ENCODE measurements around the gene ZNRD2. TPM values are rescaled to one million over a fixed set of nuclear protein-coding genes. Genes with fewer than 3 reads are reported as not detected.

The ZNRD2 gene
- total and polyA plus RNA-seq, 2 of the 8 experiments (the other 6 are each of a cell fraction or from before 2014, with no cell fraction given), result 53.4 to 125 TPM

DNA sequence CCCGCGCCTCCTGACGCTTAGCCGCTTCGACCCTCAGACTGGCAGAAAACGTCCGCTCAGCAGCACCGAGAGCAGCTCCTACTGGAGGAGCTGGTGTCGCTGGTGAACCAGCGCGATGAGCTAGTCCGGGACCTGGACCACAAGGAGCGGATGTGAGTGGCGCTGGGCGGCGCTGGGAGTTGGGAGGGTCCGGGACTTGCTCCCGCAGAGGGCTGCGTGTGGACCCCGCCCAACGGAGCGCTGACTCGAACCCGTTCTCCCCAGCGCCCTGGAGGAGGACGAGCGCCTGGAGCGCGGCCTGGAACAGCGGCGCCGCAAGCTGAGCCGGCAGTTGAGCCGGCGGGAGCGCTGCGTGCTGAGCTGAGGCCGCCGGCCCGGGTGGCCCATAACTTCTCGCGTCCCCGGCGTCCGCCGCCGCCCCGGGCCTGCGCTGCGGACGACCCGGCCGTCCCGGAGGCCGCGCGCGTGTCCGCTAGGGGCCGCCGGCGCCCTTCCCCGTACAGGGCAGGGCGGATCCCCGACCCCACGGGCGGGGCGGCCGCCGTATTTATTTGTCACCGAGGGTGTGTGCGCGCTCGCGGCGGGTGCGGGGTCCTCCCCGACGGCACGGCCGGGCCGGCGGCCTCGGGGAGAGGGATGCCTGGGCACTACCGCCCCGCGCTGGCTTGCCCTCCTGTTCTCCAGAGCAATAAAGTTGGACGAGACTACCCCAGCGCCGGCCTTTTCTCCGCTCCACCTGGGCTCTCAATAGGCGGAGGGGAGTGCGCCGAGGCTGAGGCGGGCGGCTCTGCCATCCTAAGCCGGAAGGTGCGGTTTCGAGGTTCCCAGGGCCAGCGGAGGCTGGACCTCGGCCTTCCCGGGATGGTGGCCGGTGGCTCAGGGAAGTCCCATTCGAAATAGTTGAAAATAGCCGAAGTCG lies 21.9 kb downstream of the ZNRD2 start:
- WGBS, 2 experiments (ENCODE audit: extremely low coverage in 1 of 2, insufficient coverage in 1 of 2, insufficient read length in 1 of 2, insufficient replicate concordance in 2 of 2, low coverage in 1 of 2, low lambda C conversion rate in 2 of 2, missing lambda C conversion rate in 1 of 2), result 6% methylated on average over 61 of the region's 106 CpGs; no CpG with 5 or more reads in 1 of the 2 experiments
- POLR2A ChIA-PET (ENCODE audit: partially characterized antibody), result interaction anchor here (0.8 to 6.8 kb wide), 16 partner anchors 9 to 90 kb away, joined by 3 to 41 read pairs (median 6); partner anchors contain the start of genes EHBP1L1, FAM89B, MAP3K11 and PCNX3
- TF ChIP-seq EGR1 (IDR thresholded peaks at IDR 0.05; ENCODE audit: borderline replicate concordance, low read depth, low read length) (no peak), CHD1 (IDR thresholded peaks at IDR 0.05; ENCODE audit: low read depth, low read length) (no peak), SIN3A (conservative IDR thresholded peaks at IDR 0.05 in 1 of 2, IDR thresholded peaks at IDR 0.05 in 1 of 2; ENCODE audit: low read depth in 1 of 2, low read length in 2 of 2) (peak in 1 of 2 experiments; percentile 15; a peak in 1 of 4 replicates), CBX5 (IDR thresholded peaks at IDR 0.05; ENCODE audit: low read depth, low read length) (no peak), RXRA (IDR thresholded peaks at IDR 0.05; ENCODE audit: insufficient read depth, low read depth, low read length) (no peak), RBBP5 (IDR thresholded peaks at IDR 0.05; ENCODE audit: borderline replicate concordance, low read depth, low read length) (0 out of 2 replicates have a peak, but pooled peaks have one; percentile 30)
- TF ChIP-seq, protein P1, sequence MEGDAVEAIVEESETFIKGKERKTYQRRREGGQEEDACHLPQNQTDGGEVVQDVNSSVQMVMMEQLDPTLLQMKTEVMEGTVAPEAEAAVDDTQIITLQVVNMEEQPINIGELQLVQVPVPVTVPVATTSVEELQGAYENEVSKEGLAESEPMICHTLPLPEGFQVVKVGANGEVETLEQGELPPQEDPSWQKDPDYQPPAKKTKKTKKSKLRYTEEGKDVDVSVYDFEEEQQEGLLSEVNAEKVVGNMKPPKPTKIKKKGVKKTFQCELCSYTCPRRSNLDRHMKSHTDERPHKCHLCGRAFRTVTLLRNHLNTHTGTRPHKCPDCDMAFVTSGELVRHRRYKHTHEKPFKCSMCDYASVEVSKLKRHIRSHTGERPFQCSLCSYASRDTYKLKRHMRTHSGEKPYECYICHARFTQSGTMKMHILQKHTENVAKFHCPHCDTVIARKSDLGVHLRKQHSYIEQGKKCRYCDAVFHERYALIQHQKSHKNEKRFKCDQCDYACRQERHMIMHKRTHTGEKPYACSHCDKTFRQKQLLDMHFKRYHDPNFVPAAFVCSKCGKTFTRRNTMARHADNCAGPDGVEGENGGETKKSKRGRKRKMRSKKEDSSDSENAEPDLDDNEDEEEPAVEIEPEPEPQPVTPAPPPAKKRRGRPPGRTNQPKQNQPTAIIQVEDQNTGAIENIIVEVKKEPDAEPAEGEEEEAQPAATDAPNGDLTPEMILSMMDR (IDR thresholded peaks at IDR 0.05; ENCODE audit: control extremely low read depth in 1 of 3, insufficient read depth in 1 of 3, low read depth in 1 of 3, low read length in 3 of 3), result peak in 2 of 3 experiments; percentile 10 to 23; a peak in 2 of 4 replicates

More for the DNA sequence above, 21.9 kb downstream of the ZNRD2 start:
- Histone ChIP-seq H3K79me1 (ENCODE audit: low read depth, low read length) (no peaks in the 10 kb centered on the region), H3K79me2 (ENCODE audit: control insufficient read depth in 1 of 2, insufficient read depth in 2 of 2, low read length in 2 of 2) (no peaks in the 10 kb centered on the region), H4K8ac (ENCODE audit: extremely low read depth, insufficient read depth, low read length) (peak overlapping the region; percentile 87), H3K4ac (replicated peaks; ENCODE audit: insufficient read length, low read depth, low read length) (peak overlapping the region; percentile 21), H2BK5ac (ENCODE audit: low read depth, low read length) (peak overlapping the region; percentile 66; the same call in 1 of the 2 replicates), H4K91ac (replicated peaks; ENCODE audit: insufficient read length, low read length) (peak overlapping the region; percentile 74), H3K18ac (ENCODE audit: extremely low read depth, low read length) (peak overlapping the region; percentile 81), H3K23me2 (ENCODE audit: low read depth, low read length) (peaks cover 9% of the 10 kb centered on the region; the same call in 1 of the 2 replicates), H3K23ac (ENCODE audit: insufficient read length) (no peak overlapping the region), H3K36me3 (ENCODE audit: control insufficient read depth in 2 of 4, insufficient read depth in 4 of 4, low read length in 3 of 4) (no peaks in the 10 kb centered on the region), H3K9me3 (ENCODE audit: insufficient read depth in 2 of 2, low read depth in 1 of 2, low read length in 1 of 2) (no peaks in the 10 kb centered on the region), H2BK15ac (ENCODE audit: low read length) (no peak overlapping the region), H3K4me2 (ENCODE audit: insufficient read depth in 1 of 2, low read depth in 2 of 2, low read length in 2 of 2) (peak overlapping the region; percentile 60 to 87), H2BK12ac (ENCODE audit: low read depth, low read length) (peak overlapping the region; percentile 12; the same call in 1 of the 2 replicates), H3K4me3 (ENCODE audit: extremely low read depth in 1 of 4, insufficient read depth in 2 of 4, low read depth in 3 of 4, low read length in 4 of 4) (peak overlapping the region; percentile 43 to 61 (median 50)), H4K5ac (ENCODE audit: insufficient read length, low read depth, low read length) (no peak overlapping the region), H4K20me1 (replicated peaks in 1 of 2; ENCODE audit: control insufficient read depth in 1 of 2, insufficient read depth in 2 of 2, low read length in 2 of 2) (peaks cover 0 to 2% of the 10 kb centered on the region in 2 experiments), H3K14ac (ENCODE audit: insufficient read length) (no peak overlapping the region), H2BK20ac (ENCODE audit: low read length) (no peak overlapping the region; the same call in 1 of the 2 replicates), H3K4me1 (replicated peaks in 1 of 4; ENCODE audit: control insufficient read depth in 3 of 4, insufficient read depth in 4 of 4, low read length in 3 of 4) (peaks cover 3 to 19% (median 10%) of the 10 kb centered on the region in 4 experiments), H3K9ac (replicated peaks in 1 of 4; ENCODE audit: extremely low read depth in 1 of 4, low read depth in 3 of 4, low read length in 3 of 4) (no peak overlapping the region; a peak in 1 of 7 replicates), H2AFZ (ENCODE audit: low read length) (0 out of 2 replicates have a peak overlapping the region, but pooled peaks have one; percentile 9), H3K27me3 (replicated peaks in 1 of 4; ENCODE audit: control insufficient read depth in 3 of 4, extremely low read depth in 1 of 4, insufficient read depth in 3 of 4, low read length in 3 of 4) (peaks cover 8 to 27% (median 22%) of the 10 kb centered on the region in 4 experiments), H3K27ac (ENCODE audit: low read depth, low read length) (no peak overlapping the region), H2AK5ac (ENCODE audit: low read depth, low read length) (no peak overlapping the region), H3K56ac (replicated peaks; ENCODE audit: insufficient read length, low read depth, low read length) (no peak overlapping the region), H2BK120ac (replicated peaks; ENCODE audit: low read depth, low read length) (no peak overlapping the region)
- CTCF ChIA-PET (ENCODE audit: partially characterized antibody), result interaction anchor here (0.6 to 14.5 kb wide), 18 partner anchors 8 to 648 kb away, joined by 3 to 227 read pairs (median 14); partner anchors contain the start of genes EHBP1L1, FAM89B, MAP3K11 and PCNX3
- no peak for DNase-seq (ENCODE audit: low read depth in 1 of 2, low spot score in 2 of 2)
- no peak for FAIRE-seq
